ENCODE results near the gene CPE. TPM values are rescaled to one million over a fixed set of nuclear protein-coding genes. Genes with fewer than 3 reads are reported as not detected.

Gene CPE
- total and polyA plus RNA-seq, 2 donors (not counting 3 experiments of a cell fraction or from before 2014, with no cell fraction given), result 2.7 to 9.2 TPM

- no peak overlapping the region for H3K4me3 ChIP-seq (replicated peaks in 1 of 3; ENCODE audit: insufficient read depth in 1 of 3, low read depth in 1 of 3, low read length in 3 of 3)
- no peaks in the 10 kb centered on the region for H3K9me1 ChIP-seq (replicated peaks; ENCODE audit: control insufficient read depth, extremely low read depth, insufficient read depth, low read length)
- no peaks in the 10 kb centered on the region for H4K20me1 ChIP-seq (replicated peaks; ENCODE audit: control insufficient read depth, extremely low read depth, insufficient read depth, low read length)
- dilution Hi-C loops (cut with MboI; ENCODE audit: extremely low pct_ligation_motif_present, low sequenced_read_pairs) (no loop called here), intact Hi-C loops (cut with micrococcal nuclease) (no loop called here)
- H3K27me3 ChIP-seq (ENCODE audit: control insufficient read depth in 2 of 2, insufficient read depth in 2 of 2, low read length in 2 of 2), result peaks cover 0 to 3% of the 10 kb centered on the region in 2 experiments
- no peaks in the 10 kb centered on the region for H3K4me1 ChIP-seq (ENCODE audit: control insufficient read depth, extremely low read depth, insufficient read depth, low read length)
- no peaks in the 10 kb centered on the region for H3K79me2 ChIP-seq (ENCODE audit: control insufficient read depth, insufficient read depth, low read length)
- FAIRE-seq (no peak), DNase-seq (ENCODE audit: low read depth, low spot score) (no peak)
- H3K9ac ChIP-seq (replicated peaks; ENCODE audit: extremely low read depth, insufficient read depth, low read length), result no peak overlapping the region
- BruUV-seq (replicated peaks), result no TSS peak
- no peaks in the 10 kb centered on the region for H3K9me3 ChIP-seq (replicated peaks; ENCODE audit: control insufficient read depth, insufficient read depth, low read length)
- no peak overlapping the region for H3K27ac ChIP-seq (ENCODE audit: insufficient read depth, low read depth, low read length)
- H3K36me3 ChIP-seq (ENCODE audit: control insufficient read depth in 2 of 2, extremely low read depth in 1 of 2, insufficient read depth in 2 of 2, low read length in 2 of 2), result no peaks in the 10 kb centered on the region
- no peak overlapping the region for H2AFZ ChIP-seq (ENCODE audit: low read depth, low read length)
- TF ChIP-seq EZH2 (IDR thresholded peaks at IDR 0.05; ENCODE audit: borderline replicate concordance, low read depth, low read length, severe bottlenecking) (no peak), POLR2A (IDR thresholded peaks at IDR 0.05; ENCODE audit: low read depth, low read length) (no peak), GATA2 (IDR thresholded peaks at IDR 0.05; ENCODE audit: insufficient read depth, insufficient read length, low read depth, low read length) (no peak), FOS (IDR thresholded peaks at IDR 0.05; ENCODE audit: borderline replicate concordance, insufficient read depth, low read length) (no peak), MYC (IDR thresholded peaks at IDR 0.05; ENCODE audit: low read depth, low read length) (no peak), POLR2AphosphoS5 (IDR thresholded peaks at IDR 0.05; ENCODE audit: insufficient read depth, low read depth, low read length) (no peak), JUN (IDR thresholded peaks at IDR 0.05; ENCODE audit: borderline replicate concordance, insufficient read depth, insufficient read length, low read depth) (no peak), MAX (IDR thresholded peaks at IDR 0.05; ENCODE audit: insufficient read depth, insufficient read length) (no peak)
- TF ChIP-seq, protein P1, sequence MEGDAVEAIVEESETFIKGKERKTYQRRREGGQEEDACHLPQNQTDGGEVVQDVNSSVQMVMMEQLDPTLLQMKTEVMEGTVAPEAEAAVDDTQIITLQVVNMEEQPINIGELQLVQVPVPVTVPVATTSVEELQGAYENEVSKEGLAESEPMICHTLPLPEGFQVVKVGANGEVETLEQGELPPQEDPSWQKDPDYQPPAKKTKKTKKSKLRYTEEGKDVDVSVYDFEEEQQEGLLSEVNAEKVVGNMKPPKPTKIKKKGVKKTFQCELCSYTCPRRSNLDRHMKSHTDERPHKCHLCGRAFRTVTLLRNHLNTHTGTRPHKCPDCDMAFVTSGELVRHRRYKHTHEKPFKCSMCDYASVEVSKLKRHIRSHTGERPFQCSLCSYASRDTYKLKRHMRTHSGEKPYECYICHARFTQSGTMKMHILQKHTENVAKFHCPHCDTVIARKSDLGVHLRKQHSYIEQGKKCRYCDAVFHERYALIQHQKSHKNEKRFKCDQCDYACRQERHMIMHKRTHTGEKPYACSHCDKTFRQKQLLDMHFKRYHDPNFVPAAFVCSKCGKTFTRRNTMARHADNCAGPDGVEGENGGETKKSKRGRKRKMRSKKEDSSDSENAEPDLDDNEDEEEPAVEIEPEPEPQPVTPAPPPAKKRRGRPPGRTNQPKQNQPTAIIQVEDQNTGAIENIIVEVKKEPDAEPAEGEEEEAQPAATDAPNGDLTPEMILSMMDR (IDR thresholded peaks at IDR 0.05; ENCODE audit: extremely low read depth in 1 of 2, insufficient read depth in 1 of 2, low read depth in 1 of 2, low read length in 2 of 2), result no peak
- ChIA-PET POLR2A (no interaction called here), CTCF (interaction anchor here (1.0 kb wide), 1 partner anchor 13 kb away, joined by 7 read pairs; no protein-coding TSS in a partner anchor)
- H3K4me2 ChIP-seq (ENCODE audit: insufficient read depth, low read length), result no peak overlapping the region
These were observed 10.7 kb upstream of the CPE start for GRCh38 chr4:165368114-165368513.

Measured in endothelial cell of umbilical vein (primary cell).